Neural cell (in vitro differentiated cells): ENCODE measurements around the gene CENPO. TPM values are rescaled to one million over a fixed set of nuclear protein-coding genes. Genes with fewer than 3 reads are reported as not detected.

ENCODE experiments used
- H2AFZ ChIP-seq: fragments of 200-600, 300-800 bp; sonication (generic), shearing (Covaris generic); 2 replicates; pipeline ENCODE4 v1.6.0; 2014; ENCODE audit warnings: low read depth, mild to moderate bottlenecking, antibody characterized with exemption, low read length, moderate library complexity
- H3F3A ChIP-seq: fragments of 200-600 bp; shearing (Covaris generic); 2 replicates; pipeline ENCODE4 v1.6.1; 2016; ENCODE audit warnings: mild to moderate bottlenecking, moderate library complexity, mixed read lengths, antibody characterized with exemption, low read length; ENCODE audit not compliant: insufficient read depth, poor library complexity, severe bottlenecking
- H3K27ac ChIP-seq: fragments of 200-600, 300-800 bp; sonication (generic), shearing (Covaris generic); 2 replicates; pipeline ENCODE4 v1.5.1; 2014; ENCODE audit warnings: mild to moderate bottlenecking, low read length, moderate library complexity
- H3K27me3 ChIP-seq: fragments of 300-800, 200-600 bp; sonication (generic), shearing (Covaris generic); 2 replicates; pipeline ENCODE4 v1.6.0; 2014; ENCODE audit warnings: mild to moderate bottlenecking, low read depth, low read length, moderate library complexity; ENCODE audit not compliant: insufficient read depth
- H3K36me3 ChIP-seq: fragments of 300-800, 200-600 bp; sonication (generic), shearing (Covaris generic); 2 replicates; pipeline ENCODE4 v1.5.1; 2014; ENCODE audit warnings: mild to moderate bottlenecking, antibody characterized with exemption, low read length, moderate library complexity; ENCODE audit not compliant: insufficient read depth
- H3K4me2 ChIP-seq: fragments of 300-800, 200-600 bp; sonication (generic), shearing (Covaris generic); 2 replicates; pipeline ENCODE4 v1.6.0; 2014; ENCODE audit warnings: mild to moderate bottlenecking, low read length
- H3K4me3 ChIP-seq: fragments of 300-800, 200-600 bp; sonication (generic), shearing (Covaris generic); 2 replicates; pipeline ENCODE4 v1.5.1; 2014; ENCODE audit warnings: mild to moderate bottlenecking, low read length, moderate library complexity
- H3K79me2 ChIP-seq: fragments of 200-600 bp; shearing (Covaris generic); replicated peaks from 2 replicates; pipeline ENCODE4 v1.6.0; 2014; ENCODE audit warnings: mild to moderate bottlenecking, low read length, moderate library complexity; ENCODE audit not compliant: insufficient read depth
- H3K9ac ChIP-seq: fragments of 300-800, 200-600 bp; sonication (generic), shearing (Covaris generic); 2 replicates; pipeline ENCODE4 v1.6.1; 2016; ENCODE audit warnings: mild to moderate bottlenecking, low read length, mixed read lengths
- H3K9me2 ChIP-seq: fragments of 200-600 bp; shearing (Covaris generic); 2 replicates; pipeline ENCODE4 v1.6.1; 2016; ENCODE audit warnings: mild to moderate bottlenecking, low read length, mixed read lengths; ENCODE audit not compliant: insufficient read depth
- H3K9me3 ChIP-seq: fragments of 200-600, 300-800 bp; sonication (generic), shearing (Covaris generic); 2 replicates; pipeline ENCODE4 v1.6.1; 2016; ENCODE audit warnings: mild to moderate bottlenecking, mixed run types, low read length, moderate library complexity, mixed read lengths
- H4K20me1 ChIP-seq: fragments of 200-600 bp; shearing (Covaris generic); 2 replicates; pipeline ENCODE4 v1.6.1; 2016; ENCODE audit warnings: mild to moderate bottlenecking, mixed run types; ENCODE audit not compliant: insufficient read depth
- CTCF ChIP-seq: fragments of 450-650 bp; IDR thresholded peaks from 2 replicates; pipeline ENCODE4 v1.5.1; 2014; ENCODE audit warnings: antibody characterized with exemption, mild to moderate bottlenecking, moderate library complexity; ENCODE audit not compliant: poor library complexity, severe bottlenecking
- EP300 ChIP-seq: fragments of 450-650 bp; conservative IDR thresholded peaks from 2 replicates; pipeline ENCODE4 v1.6.1; 2014; ENCODE audit warnings: antibody characterized with exemption, mild to moderate bottlenecking, moderate library complexity; ENCODE audit not compliant: poor library complexity, severe bottlenecking
- EZH2 ChIP-seq: fragments of 200-600, 300-800 bp; shearing (Covaris generic), sonication (generic); IDR thresholded peaks from 2 replicates; pipeline ENCODE4 v1.6.1; 2014; ENCODE audit warnings: antibody characterized with exemption, low read length, borderline replicate concordance, mild to moderate bottlenecking; ENCODE audit not compliant: insufficient read depth, poor library complexity, severe bottlenecking
- MXI1 ChIP-seq: fragments of 450-650 bp; conservative IDR thresholded peaks from 2 replicates; pipeline ENCODE4 v1.6.1; 2014; ENCODE audit warnings: antibody characterized with exemption, mild to moderate bottlenecking; ENCODE audit not compliant: poor library complexity, severe bottlenecking
- POLR2AphosphoS5 ChIP-seq: IDR thresholded peaks from 2 replicates; pipeline ENCODE4 v1.6.1; 2012
- RAD21 ChIP-seq: fragments of 450-650 bp; conservative IDR thresholded peaks from 2 replicates; pipeline ENCODE4 v1.6.1; 2014; ENCODE audit warnings: antibody characterized with exemption, mild to moderate bottlenecking, moderate library complexity
- REST ChIP-seq: IDR thresholded peaks from 2 replicates; pipeline ENCODE4 v1.6.1; 2012; ENCODE audit warnings: borderline replicate concordance
- SMC3 ChIP-seq: fragments of 450-650 bp; conservative IDR thresholded peaks from 2 replicates; pipeline ENCODE4 v1.6.1; 2014; ENCODE audit warnings: antibody characterized with exemption, mild to moderate bottlenecking, moderate library complexity; ENCODE audit not compliant: poor library complexity
- TAF1 ChIP-seq: IDR thresholded peaks from 2 replicates; pipeline ENCODE4 v1.6.1; 2012; ENCODE audit warnings: low read depth
- polyA plus RNA-seq: library from polyadenylated mRNA; depleted of rRNA; stranded (reverse); fragments of >200 nt; gene quantifications from 2 replicates; pipeline ENCODE4 v1.2.3, GENCODE V29; 2014

Gene CENPO
- polyA plus RNA-seq, 1 donor from 2014 or later = 4.4 TPM

- Histone ChIP-seq H3F3A (no peaks in the 10 kb centered on the region), H3K27ac (no peak overlapping the region), H3K9me2 (no peaks in the 10 kb centered on the region), H3K27me3 (no peaks in the 10 kb centered on the region), H3K36me3 (no peaks in the 10 kb centered on the region), H3K4me3 (no peak overlapping the region), H4K20me1 (no peaks in the 10 kb centered on the region), H2AFZ (no peak overlapping the region), H3K4me2 (no peak overlapping the region), H3K79me2 (no peaks in the 10 kb centered on the region), H3K9ac (no peak overlapping the region), H3K9me3 (no peaks in the 10 kb centered on the region)
- TF ChIP-seq TAF1 (no peak), EP300 (no peak), POLR2AphosphoS5 (no peak), RAD21 (no peak), REST (no peak), SMC3 (no peak), MXI1 (no peak), CTCF (no peak), EZH2 (no peak)
Observed at GRCh38 chr2:24788816-24789215, 4.4 kb upstream of the CENPO start.

- no peaks in the 10 kb centered on the region for H3K36me3 ChIP-seq
- TF ChIP-seq RAD21 (no peak), SMC3 (no peak), EZH2 (no peak), CTCF (no peak), REST (no peak), TAF1 (no peak), EP300 (no peak), MXI1 (no peak), POLR2AphosphoS5 (no peak)
- H3K4me3 ChIP-seq = no peak overlapping the region
- H3K27me3 ChIP-seq = no peaks in the 10 kb centered on the region
- H4K20me1 ChIP-seq = no peaks in the 10 kb centered on the region
- H2AFZ ChIP-seq = no peak overlapping the region
- no peak overlapping the region for H3K27ac ChIP-seq
- H3K79me2 ChIP-seq = peaks cover 24% of the 10 kb centered on the region
- no peak overlapping the region for H3K4me2 ChIP-seq
- H3K9ac ChIP-seq = no peak overlapping the region
- H3K9me3 ChIP-seq = no peaks in the 10 kb centered on the region
- H3K9me2 ChIP-seq = no peaks in the 10 kb centered on the region
- H3F3A ChIP-seq = no peaks in the 10 kb centered on the region
Observed at GRCh38 chr2:24791452-24791851, 1.8 kb upstream of the CENPO start.
